ENCODE measurements around the gene FPGS. TPM values are rescaled to one million over a fixed set of nuclear protein-coding genes. Genes with fewer than 3 reads are reported as not detected.

FPGS gene
- total and polyA plus RNA-seq, 8 donors = 38.8 to 97.4 (median 51.8) TPM

DNA sequence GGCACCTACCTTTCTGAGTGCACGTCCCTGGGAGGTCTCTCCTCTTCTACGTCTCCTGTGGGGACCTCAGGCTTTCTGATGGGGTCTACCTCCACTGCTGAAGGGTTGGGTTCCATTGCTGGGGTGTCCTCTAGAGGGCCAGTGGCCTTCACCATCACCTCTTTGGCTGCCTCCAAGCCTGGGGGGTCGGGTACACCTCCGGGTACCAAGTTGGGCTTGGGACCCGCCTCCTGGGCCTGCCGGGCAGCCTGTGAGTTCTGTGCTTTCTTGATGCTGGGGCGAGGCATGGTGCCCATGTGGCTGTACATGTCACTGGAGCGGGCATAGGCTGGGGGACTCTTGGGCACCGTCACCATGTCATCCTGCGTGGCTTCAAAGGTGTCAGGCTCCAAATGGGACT, 28.7 kb upstream of the FPGS start:
- TF ChIP-seq, protein P1, sequence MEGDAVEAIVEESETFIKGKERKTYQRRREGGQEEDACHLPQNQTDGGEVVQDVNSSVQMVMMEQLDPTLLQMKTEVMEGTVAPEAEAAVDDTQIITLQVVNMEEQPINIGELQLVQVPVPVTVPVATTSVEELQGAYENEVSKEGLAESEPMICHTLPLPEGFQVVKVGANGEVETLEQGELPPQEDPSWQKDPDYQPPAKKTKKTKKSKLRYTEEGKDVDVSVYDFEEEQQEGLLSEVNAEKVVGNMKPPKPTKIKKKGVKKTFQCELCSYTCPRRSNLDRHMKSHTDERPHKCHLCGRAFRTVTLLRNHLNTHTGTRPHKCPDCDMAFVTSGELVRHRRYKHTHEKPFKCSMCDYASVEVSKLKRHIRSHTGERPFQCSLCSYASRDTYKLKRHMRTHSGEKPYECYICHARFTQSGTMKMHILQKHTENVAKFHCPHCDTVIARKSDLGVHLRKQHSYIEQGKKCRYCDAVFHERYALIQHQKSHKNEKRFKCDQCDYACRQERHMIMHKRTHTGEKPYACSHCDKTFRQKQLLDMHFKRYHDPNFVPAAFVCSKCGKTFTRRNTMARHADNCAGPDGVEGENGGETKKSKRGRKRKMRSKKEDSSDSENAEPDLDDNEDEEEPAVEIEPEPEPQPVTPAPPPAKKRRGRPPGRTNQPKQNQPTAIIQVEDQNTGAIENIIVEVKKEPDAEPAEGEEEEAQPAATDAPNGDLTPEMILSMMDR (IDR thresholded peaks at IDR 0.05) = no peak
- intact Hi-C loops (cut with DNase I) = no loop called here
- DNase-seq = peak in 1 of 4 donors; percentile 51

DNA sequence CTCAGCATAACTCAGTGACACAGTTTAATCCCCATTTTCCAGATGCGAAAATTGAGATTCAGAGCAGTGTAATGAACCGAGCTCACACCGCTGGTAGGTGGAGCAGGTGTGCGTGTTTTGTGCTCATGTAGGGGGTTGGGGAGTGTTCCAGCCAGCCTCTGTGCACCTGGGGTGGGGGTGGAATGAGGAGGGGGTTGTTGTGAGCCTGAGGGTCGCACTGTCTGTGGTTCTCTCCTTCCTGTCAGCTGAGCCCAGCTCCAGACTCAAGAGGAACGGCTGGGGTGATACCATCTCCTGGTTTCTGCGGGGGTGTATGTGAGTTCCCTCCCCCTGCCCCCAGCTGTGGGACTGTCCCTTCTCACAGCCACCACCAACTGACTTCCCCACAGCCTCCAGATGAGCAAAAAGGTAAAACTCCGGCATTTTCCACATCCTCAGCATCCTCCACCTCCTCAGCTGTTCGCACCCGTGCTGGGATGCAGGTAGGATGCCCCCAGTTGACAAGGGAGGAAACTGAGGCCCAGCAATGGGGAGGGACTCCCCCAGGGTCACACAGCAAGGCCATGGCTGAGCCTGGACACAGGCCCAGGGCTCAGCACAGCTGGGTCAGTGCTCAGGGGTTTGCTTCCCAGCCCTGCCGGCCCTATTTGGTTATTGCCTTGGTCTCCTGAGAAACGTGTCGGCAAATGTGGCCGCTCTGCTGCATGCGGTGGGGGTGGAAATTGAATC, 26.3 kb upstream of the FPGS start:
- peaks cover 0 to 75% of the 10 kb centered on the region in 2 donors for H3K4me1 ChIP-seq
- ATAC-seq (peak; percentile 22), DNase-seq (peak in 1 of 4 donors; percentile 71)
- H3K36me3 ChIP-seq = peaks cover 0 to 21% of the 10 kb centered on the region in 2 donors
- peak overlapping the region in 1 of 2 donors; percentile 98 for H3K27ac ChIP-seq
- H3K4me3 ChIP-seq = peak overlapping the region; percentile 4 to 49
- TF ChIP-seq, protein P1 (IDR thresholded peaks at IDR 0.05) = peak in 1 of 2 donors; percentile 8
- no peaks in the 10 kb centered on the region for H3K9me3 ChIP-seq
- H3K27me3 ChIP-seq = no peaks in the 10 kb centered on the region
- intact Hi-C loops (cut with DNase I) = no loop called here

More for the DNA sequence above, 28.7 kb upstream of the FPGS start:
- Histone ChIP-seq H3K27me3 (no peaks in the 10 kb centered on the region), H3K27ac (no peak overlapping the region), H3K9me3 (no peaks in the 10 kb centered on the region), H3K36me3 (peaks cover 0 to 21% of the 10 kb centered on the region in 2 donors), H3K4me3 (no peak overlapping the region), H3K4me1 (peaks cover 4 to 73% of the 10 kb centered on the region in 2 donors)
- ATAC-seq = no peak

DNA sequence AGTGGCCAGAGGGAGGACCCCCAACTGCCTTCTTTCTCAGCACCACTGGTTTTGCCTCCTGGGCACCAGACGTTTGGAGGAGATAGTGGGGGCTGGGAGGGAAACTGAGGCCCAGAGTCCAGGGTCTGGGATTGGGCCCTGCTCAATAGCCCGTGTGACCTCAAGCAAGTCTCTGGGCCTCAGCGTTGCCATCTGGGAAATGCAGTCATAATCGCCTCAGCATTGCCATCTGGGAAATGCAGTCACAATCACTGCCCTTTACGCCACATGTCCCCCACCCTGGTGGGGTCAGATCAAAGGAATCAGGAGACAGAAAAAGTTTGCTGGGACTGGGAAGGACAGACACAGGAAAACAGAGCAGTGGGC, 25.8 kb upstream of the FPGS start:
- H3K27ac ChIP-seq = peak overlapping the region in 1 of 2 donors; percentile 98
- intact Hi-C loops (cut with DNase I) = no loop called here
- peaks cover 0 to 21% of the 10 kb centered on the region in 2 donors for H3K36me3 ChIP-seq
- no peak for ATAC-seq
- H3K4me1 ChIP-seq = peaks cover 0 to 75% of the 10 kb centered on the region in 2 donors
- TF ChIP-seq, protein P1 (IDR thresholded peaks at IDR 0.05) = no peak
- peak overlapping the region; percentile 4 to 49 for H3K4me3 ChIP-seq
- no peaks in the 10 kb centered on the region for H3K27me3 ChIP-seq
- no peak for DNase-seq
- no peaks in the 10 kb centered on the region for H3K9me3 ChIP-seq

DNA sequence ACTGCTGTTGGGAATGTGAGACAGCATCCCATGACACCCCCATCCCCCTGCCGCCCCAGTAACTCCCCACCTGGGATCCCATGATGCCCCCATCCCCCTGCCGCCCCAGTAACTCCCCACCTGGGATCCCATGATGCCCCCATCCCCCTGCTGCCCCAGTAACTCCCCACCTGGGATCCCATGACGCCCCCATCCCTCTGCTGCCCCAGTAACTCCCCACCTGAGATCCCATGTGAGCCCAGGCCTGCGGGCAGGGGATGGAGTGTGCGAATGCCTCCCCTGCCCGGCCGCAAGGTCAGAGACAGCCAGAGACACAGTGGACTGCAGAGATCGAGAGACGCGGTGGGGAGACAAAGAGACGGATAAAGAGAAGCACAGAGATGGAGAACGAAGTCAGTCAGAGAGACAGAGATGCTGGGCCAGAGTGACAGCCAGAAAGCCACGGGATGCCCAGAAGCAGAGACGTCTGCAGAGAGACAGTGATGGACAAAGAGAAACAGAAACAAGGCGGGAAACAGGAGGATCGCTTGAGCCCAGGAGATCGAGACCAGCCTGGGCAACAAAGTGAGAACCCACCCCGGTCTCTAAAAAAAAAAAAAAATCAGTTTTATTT, 25.2 kb upstream of the FPGS start:
- TF ChIP-seq, protein P1 (IDR thresholded peaks at IDR 0.05) = no peak
- H3K9me3 ChIP-seq = no peaks in the 10 kb centered on the region
- peak overlapping the region in 1 of 2 donors; percentile 98 for H3K27ac ChIP-seq
- no peaks in the 10 kb centered on the region for H3K27me3 ChIP-seq
- no peak for DNase-seq
- H3K4me1 ChIP-seq = peaks cover 0 to 81% of the 10 kb centered on the region in 2 donors
- peaks cover 0 to 19% of the 10 kb centered on the region in 2 donors for H3K36me3 ChIP-seq
- intact Hi-C loops (cut with DNase I) = no loop called here
- ATAC-seq = no peak
- peak overlapping the region in 1 of 2 donors; percentile 49 for H3K4me3 ChIP-seq

Measured in left lung (tissue), 10 donors.